HepG2 (cell line): ENCODE data around the gene SPATA25. TPM values are rescaled to one million over a fixed set of nuclear protein-coding genes. Genes with fewer than 3 reads are reported as not detected.

ENCODE experiments used
- IRX3 ChIP-seq: sonication (generic); formaldehyde crosslinking; IDR thresholded peaks from 2 replicates; pipeline ENCODE4 v1.8.1; 2023; ENCODE audit warnings: mild to moderate bottlenecking, low read depth, missing genetic modification reagents, borderline replicate concordance
- KIAA2018 ChIP-seq: sonication (generic); formaldehyde crosslinking; IDR thresholded peaks from 2 replicates; pipeline ENCODE4 v1.5.0; 2020; ENCODE audit warnings: mild to moderate bottlenecking, missing genetic modification reagents, borderline replicate concordance
- REL ChIP-seq: sonication (generic); formaldehyde crosslinking; conservative IDR thresholded peaks from 2 replicates; pipeline ENCODE4 v1.8.0; 2022; ENCODE audit warnings: mild to moderate bottlenecking, missing genetic modification reagents, moderate library complexity
- RFXANK ChIP-seq: IDR thresholded peaks from 2 replicates; pipeline ENCODE4 v1.6.1; 2016
- RNF219 ChIP-seq: sonication (generic); formaldehyde crosslinking; IDR thresholded peaks from 2 replicates; pipeline ENCODE4 v1.5.0; 2020; ENCODE audit warnings: mild to moderate bottlenecking, missing genetic modification reagents
- ZBTB43 ChIP-seq: sonication (generic); formaldehyde crosslinking; conservative IDR thresholded peaks from 2 replicates; pipeline ENCODE4 v1.4.0; 2020; ENCODE audit warnings: missing genetic modification reagents
- ZNF124 ChIP-seq: sonication (generic); formaldehyde crosslinking; IDR thresholded peaks from 2 replicates; pipeline ENCODE4 v1.4.0; 2020; ENCODE audit warnings: missing genetic modification reagents
- ZNF143 ChIP-seq: sonication (generic); formaldehyde crosslinking; IDR thresholded peaks from 2 replicates; pipeline ENCODE4 v1.4.0; 2020; ENCODE audit warnings: missing genetic modification reagents
- ZNF816 ChIP-seq: sonication (generic); formaldehyde crosslinking; IDR thresholded peaks from 2 replicates; pipeline ENCODE4 v1.8.0; 2022; ENCODE audit warnings: missing genetic modification reagents, mild to moderate bottlenecking, borderline replicate concordance
- ZSCAN25 ChIP-seq: sonication (generic); formaldehyde crosslinking; IDR thresholded peaks from 2 replicates; pipeline ENCODE4 v1.8.0; 2022; ENCODE audit warnings: mild to moderate bottlenecking, missing genetic modification reagents
- polyA plus RNA-seq, 8 experiments: library from polyadenylated mRNA; depleted of rRNA in 3 of 8; stranded (reverse) in 7 of 8; unstranded in 1 of 8; fragments of >200 nt; fragmentation: Illumina TruSeq in 4 of 8; extraction: Trizol in 4 of 8; gene quantifications; 2 replicates each; pipeline versions ENCODE4 v1.2.1 to v1.2.3, GENCODE V29; 2011 to 2016; ENCODE audit warnings: low read depth in 4 of 8, missing spikeins in 1 of 8, mixed read lengths in 1 of 8; ENCODE audit not compliant: insufficient read depth in 1 of 8
- total RNA-seq, 5 experiments: library from RNA; depleted of rRNA; stranded (reverse); fragments of >200 nt; fragmentation: Illumina TruSeq; extraction: Trizol; gene quantifications; 2 replicates each; pipeline ENCODE4 v1.2.3, GENCODE V29; 2016; ENCODE audit warnings: low read depth in 1 of 5

Gene SPATA25
- total and polyA plus RNA-seq, 2 of the 13 experiments (the other 11 are each of a cell fraction or from before 2014, with no cell fraction given) = 4.8 to 7.6 TPM

- TF ChIP-seq ZBTB43 (CRISPR knock-in tag) (peak; percentile 97), ZNF124 (peak; percentile 97), RNF219 (CRISPR knock-in tag) (peak; percentile 100), ZNF816 (peak; percentile 60; the same call in 1 of the 2 replicates), ZNF143 (CRISPR knock-in tag) (peak; percentile 56; the same call in 1 of the 2 replicates), IRX3 (CRISPR knock-in tag) (peak; percentile 100), REL (CRISPR knock-in tag) (peak; percentile 98), RFXANK (CRISPR knock-in tag) (peak; percentile 95), KIAA2018 (CRISPR knock-in tag) (0 out of 2 replicates have a peak, but pooled peaks have one; percentile 5), ZSCAN25 (CRISPR knock-in tag) (peak; percentile 90)
Measured at GRCh38 chr20:45890985-45891983, 3.9 kb upstream of the SPATA25 start, which contains the start of the genes CTSA and NEURL2 (continued).
